Activated CD4-positive, alpha-beta T cell treated with anti-CD3 and anti-CD28 coated beads, Interleukin-2, amount 50 U/mL, for 4 hours (primary cell): ENCODE results near the gene CIAPIN1.
"Not testable (repeated sequence)": the region's sequence is repeated elsewhere in the genome, so short reads cannot be mapped to it uniquely, and the experiment has no call there.

Source experiments
- DNase-seq, 2 experiments: peaks; one replicate each; pipeline ENCODE4 v3.0.0-alpha.2; 2020

The CIAPIN1 gene

DNA sequence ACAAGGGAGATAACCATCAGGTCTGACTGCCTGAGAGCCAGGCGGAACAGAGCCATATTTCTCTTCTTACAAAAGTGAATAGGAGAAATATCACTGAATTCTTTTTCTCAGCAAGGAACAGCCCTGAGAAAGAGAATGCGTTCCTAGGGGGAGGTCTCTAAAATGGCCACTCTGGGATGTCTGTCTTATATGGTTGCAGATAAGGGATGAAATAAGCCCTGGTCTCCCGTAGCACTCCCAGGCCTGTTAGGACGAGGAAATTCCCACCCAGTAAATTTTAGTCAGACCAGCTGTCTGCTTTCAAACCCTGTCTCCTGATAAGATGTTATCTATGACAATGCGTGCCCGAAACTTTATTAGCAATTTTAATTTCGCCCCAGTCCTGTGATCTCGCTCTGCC lies 7.2 kb downstream of the CIAPIN1 start:
- not testable (repeated sequence) for DNase-seq

DNA sequence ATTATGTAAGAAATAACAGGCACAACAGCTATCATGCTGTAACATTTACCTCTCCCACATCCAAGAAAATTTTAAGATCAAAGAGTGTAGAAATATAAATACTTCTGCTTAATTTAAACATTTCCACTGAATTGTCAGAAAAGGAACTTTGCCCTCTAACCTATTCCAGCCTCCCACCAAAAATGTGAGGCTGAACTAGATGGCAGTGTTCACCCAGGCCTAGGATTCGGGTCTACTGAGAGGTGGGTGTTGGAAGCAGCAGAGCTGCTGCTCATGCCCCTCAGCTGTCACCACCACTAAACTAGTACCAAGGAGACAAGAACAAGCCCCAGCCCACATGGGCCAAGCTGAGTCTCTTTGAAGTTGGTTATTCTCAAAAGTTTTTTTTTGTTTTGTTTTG lies 11.3 kb downstream of the CIAPIN1 start:
- no peak for DNase-seq

DNA sequence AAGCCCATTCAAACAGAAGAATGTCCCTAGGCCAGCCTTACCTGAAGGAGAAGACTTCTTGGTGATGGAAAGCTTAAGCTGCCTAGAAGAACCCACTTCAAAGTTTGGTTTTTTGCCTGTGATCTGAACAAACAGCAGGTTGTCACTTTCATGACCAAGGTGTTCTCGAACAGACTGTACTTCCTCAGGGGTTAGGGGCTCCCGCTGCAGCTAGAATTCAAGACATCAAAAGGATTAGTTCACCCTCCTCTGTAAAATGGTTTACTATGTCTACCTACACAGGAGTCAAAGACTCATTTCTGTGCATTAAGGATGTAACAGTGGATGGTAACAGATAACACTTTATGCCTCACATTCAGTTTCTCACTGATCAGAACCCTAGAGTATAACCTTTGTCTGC lies 13.2 kb downstream of the CIAPIN1 start:
- DNase-seq = no peak

DNA sequence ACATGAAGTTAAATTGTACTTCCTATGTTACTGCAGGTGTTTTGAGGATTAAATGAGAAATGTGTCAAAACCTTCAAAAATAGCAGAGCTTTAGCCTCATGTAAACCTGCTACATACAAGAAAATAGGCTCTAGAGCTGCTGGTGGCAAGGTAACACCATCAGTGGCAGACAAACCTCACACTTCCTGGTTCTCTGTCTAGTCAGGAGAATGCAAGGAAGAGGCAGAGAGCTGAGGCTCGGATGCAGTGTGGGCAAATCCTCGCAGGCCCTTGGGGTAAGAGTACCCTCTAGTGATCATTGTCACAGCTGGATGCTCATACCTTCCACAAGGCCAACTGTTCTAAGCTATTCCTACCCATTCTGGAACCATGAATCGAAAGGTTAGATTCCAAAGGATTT lies 14.2 kb downstream of the CIAPIN1 start:
- no peak for DNase-seq

DNA sequence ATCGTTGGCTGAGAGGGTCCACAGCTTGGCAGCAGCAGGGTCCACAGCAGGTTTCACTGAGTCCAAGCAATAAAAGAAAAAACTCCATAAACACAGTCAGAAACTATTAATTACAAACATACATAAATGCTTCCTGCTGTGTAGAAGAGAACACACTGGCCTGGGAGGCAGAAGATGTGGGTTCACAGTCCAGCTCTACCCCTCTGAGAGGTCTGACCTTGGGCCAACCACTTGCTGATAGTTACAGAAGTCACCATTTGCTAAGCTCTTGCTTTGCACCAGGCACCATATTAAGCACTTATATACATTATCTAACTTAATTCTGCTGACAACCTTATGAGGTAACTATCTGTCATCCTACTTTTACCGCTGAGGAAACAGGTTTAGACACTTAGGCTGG lies 14.7 kb downstream of the CIAPIN1 start:
- no peak for DNase-seq

GRCh38 chr16:57430955-57431354 lies 16.2 kb downstream of the CIAPIN1 start:
- DNase-seq = no peak

- no peak for DNase-seq
Measured at GRCh38 chr16:57427824-57428223, 19.4 kb downstream of the CIAPIN1 start.

- DNase-seq = no peak
Measured at GRCh38 chr16:57427307-57427706, 19.9 kb downstream of the CIAPIN1 start.

- no peak for DNase-seq
Measured at GRCh38 chr16:57426356-57426755, 20.8 kb downstream of the CIAPIN1 start.

GRCh38 chr16:57424583-57424982 lies 22.6 kb downstream of the CIAPIN1 start:
- no peak for DNase-seq

DNA sequence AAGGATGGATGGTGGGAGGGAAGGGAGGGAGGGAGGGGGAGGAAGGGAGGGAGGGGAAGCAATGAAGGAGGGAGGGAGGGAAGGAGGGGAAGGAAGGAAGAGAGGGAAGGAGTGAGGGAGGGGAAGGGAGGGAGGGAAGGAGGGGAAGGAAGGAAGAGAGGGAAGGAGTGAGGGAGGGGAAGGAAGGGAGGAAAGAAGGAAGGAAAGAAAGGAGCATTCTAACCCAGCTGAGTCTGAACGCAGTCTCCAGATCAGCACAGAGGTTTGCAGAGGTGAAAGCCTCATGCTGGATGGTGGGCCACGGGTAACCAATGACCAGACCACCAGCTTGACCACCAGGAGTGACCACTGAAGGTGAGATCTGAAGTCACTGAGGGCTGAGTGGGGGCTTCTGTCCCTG lies 24.0 kb downstream of the CIAPIN1 start:
- no peak for DNase-seq

- DNase-seq = no peak
Measured at GRCh38 chr16:57422026-57422944, 24.9 kb downstream of the CIAPIN1 start.

- DNase-seq = no peak
Measured at GRCh38 chr16:57419506-57419905, 27.7 kb downstream of the CIAPIN1 start.

DNA sequence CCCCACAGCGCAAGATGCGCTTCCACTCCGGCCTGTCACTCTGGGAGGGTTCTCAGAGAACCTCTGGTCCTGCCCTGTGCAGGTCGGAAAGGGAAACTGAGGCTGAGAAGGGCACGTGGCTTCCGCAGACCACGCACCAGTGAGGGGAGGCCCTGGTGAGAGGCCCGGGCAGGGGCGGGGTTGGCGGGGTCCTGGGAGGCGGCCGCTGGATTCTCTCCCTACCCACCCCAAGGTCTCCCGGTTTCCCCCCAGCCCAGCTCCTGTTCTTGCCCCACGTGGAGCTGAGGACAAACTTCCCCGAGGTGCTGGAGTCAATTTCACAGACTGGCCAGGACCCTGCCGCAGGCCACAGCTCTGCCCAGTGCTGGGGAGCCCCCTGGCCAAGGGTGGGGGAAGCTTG lies 31.1 kb downstream of the CIAPIN1 start:
- no peak for DNase-seq

GRCh38 chr16:57413733-57414132 lies 33.5 kb downstream of the CIAPIN1 start:
- no peak for DNase-seq

DNA sequence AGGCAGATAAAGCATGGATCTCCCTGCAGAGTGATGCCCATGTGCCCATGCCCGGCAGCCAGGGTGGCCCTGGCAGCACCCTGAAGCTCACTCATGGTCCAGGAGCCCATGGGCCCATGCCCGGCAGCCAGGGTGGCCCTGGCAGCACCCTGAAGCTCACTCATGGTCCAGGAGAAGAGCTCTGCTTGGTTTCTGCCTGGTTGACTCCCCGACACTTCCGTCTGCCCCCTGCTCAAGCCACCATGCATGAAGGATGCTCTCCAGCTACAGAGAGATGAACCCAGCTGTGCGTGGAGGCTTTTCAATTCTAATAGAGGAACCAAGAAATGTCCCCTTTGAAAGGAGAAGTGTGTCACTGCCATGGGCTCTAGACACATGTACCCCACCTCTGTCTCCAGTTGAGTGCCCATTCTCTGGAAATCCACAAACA lies 33.9 kb downstream of the CIAPIN1 start:
- DNase-seq = no peak

DNA sequence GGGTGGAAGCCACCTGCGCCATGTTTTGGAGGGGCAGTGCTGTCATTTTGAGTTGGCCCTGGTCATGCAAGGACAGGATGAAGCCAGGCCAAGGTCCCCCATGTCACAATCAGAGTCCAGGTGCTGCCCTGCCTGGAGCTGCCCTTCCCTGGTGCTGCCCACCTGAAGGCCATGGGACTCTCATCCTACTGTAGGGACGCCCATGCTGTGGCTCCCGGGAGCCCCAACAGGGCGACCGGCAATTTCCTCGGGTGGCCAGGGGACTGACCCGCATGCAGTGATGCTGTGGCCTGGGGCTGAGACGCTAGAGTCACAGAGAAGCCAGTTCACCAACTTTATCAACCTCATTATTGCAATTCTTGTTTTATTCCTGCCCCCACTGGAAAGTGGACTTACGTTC lies 34.6 kb downstream of the CIAPIN1 start:
- no peak for DNase-seq

DNA sequence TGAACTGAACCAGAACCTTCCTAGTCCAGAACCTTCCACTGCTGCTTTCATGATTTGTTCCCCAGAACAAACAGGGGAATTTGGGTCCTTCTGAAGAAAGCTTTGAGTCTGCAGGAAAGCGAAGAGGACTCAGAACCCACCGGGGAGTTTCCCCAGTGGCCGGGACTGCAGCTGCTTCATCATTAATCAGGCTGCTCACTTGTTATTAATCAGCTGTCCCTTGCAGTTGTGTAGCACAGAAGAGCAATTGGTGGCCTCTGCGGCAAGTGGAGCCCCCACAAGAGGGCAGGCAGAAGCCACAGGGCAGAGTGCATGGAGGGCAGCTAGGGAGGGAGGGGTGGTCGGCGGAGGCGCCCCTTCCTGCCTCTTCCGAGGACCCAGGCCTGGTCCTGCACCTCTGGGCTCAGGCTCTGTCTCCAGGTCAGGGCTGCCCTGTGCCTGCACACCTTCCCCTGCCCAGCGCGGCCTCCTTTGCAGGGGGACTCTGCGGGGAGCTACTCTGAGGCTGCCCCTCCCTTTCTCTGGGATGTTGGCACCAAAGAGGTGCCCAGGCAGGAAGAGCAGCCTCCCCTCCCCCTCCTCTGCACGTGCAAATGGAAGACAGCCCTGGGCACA lies 35.7 kb downstream of the CIAPIN1 start:
- no peak for DNase-seq

- no peak for DNase-seq
Measured at GRCh38 chr16:57409870-57410587, 37.2 kb downstream of the CIAPIN1 start.

GRCh38 chr16:57409065-57409464 lies 38.1 kb downstream of the CIAPIN1 start:
- no peak for DNase-seq

- DNase-seq = no peak
Measured at GRCh38 chr16:57407521-57408353, 39.4 kb downstream of the CIAPIN1 start.

DNA sequence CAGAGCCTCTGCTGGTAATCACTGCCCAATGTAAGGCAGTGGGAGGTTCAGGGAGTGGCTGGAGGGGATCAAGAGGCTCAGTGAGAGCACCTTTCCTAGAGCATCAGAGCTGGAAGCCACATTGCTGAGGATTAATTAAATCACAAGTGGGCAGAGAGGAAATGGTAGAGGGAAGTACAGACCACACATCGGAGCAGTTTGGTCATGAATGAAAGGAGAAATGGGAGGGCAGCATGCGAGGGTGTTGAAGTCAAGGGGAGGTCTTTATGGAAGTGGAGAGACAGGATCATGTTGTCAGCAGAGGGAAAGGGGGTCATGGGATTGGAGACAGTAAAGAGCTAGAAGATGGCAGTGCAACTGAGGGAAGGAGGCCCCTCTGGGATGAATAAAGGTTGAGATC lies 40.3 kb downstream of the CIAPIN1 start:
- no peak for DNase-seq

- no peak for DNase-seq
Measured at GRCh38 chr16:57405097-57405496, 42.1 kb downstream of the CIAPIN1 start.
